Epithelial cell of esophagus (primary cell): ENCODE measurements around the gene TMPRSS4.

ENCODE experiments used
- DNase-seq: peaks from one replicate; pipeline ENCODE4 v3.0.0; 2010; ENCODE audit warnings: low read depth
- H3K4me3 ChIP-seq: 2 replicates; pipeline ENCODE4 v1.5.1; 2011; ENCODE audit warnings: mild to moderate bottlenecking, low read length, control low read depth
- TF ChIP-seq, protein P1 (sequence below): IDR thresholded peaks from 2 replicates; pipeline ENCODE4 v1.5.1; 2011; ENCODE audit warnings: low read depth, mild to moderate bottlenecking, low read length, control low read depth, inconsistent platforms; ENCODE audit not compliant: insufficient read depth; ENCODE audit errors: missing control alignments

Gene TMPRSS4

DNA sequence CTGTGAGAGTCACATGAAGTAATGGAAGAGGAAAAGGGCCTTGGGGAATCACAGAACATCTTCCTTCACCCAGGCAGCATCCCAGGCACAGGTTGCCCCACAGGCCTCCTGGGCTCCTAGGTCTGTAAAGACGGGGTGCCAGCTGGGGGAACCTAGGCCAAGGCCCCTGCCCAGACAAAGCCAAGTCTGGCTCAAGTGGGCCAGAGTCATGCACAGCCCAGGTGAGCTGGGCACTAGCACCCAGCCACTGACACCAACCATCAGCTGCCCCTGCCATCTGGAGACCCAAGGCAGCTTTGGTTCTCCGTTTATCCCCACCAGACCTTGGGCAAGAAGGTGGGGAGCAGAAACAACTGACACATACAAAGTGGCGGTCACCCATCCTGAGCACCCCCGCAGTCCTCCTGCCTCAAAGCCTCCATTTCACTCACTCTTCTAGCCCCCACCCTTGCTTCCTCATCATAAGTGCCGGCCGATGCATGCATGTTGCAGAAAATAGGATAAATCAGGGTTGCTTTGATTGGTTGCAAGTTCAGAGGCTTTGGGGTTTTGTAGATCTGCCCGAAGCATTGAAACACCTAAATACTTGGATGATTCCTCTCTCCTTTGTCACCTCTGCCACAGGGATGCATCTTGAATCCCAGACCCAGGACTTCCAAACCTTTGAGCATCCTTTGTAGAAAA, 26.5 kb upstream of the TMPRSS4 start:
- no peak overlapping the region for H3K4me3 ChIP-seq
- TF ChIP-seq, protein P1, sequence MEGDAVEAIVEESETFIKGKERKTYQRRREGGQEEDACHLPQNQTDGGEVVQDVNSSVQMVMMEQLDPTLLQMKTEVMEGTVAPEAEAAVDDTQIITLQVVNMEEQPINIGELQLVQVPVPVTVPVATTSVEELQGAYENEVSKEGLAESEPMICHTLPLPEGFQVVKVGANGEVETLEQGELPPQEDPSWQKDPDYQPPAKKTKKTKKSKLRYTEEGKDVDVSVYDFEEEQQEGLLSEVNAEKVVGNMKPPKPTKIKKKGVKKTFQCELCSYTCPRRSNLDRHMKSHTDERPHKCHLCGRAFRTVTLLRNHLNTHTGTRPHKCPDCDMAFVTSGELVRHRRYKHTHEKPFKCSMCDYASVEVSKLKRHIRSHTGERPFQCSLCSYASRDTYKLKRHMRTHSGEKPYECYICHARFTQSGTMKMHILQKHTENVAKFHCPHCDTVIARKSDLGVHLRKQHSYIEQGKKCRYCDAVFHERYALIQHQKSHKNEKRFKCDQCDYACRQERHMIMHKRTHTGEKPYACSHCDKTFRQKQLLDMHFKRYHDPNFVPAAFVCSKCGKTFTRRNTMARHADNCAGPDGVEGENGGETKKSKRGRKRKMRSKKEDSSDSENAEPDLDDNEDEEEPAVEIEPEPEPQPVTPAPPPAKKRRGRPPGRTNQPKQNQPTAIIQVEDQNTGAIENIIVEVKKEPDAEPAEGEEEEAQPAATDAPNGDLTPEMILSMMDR: no peak
- no peak for DNase-seq

DNA sequence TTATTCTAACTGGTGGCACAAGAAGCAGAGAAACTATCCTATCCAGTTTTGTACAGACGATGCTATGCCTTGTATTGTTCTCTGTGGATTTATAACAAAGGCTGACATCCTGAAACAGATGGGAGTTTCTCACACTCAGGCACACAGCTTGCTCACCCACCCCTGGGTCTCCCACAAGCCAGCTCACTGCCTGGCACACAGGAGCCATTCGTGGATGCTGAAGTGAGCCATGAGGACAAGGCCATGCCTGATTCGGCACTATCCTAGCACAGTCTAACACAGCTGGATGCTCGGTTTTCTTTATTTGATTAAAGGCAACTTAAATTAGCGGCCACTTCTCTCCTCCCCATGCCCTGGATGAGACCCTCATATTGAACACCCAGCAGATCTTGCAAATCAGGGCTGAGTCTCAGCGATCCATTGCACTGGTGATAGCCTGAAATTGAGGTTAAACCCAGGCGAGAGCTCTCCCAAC, 25.7 kb upstream of the TMPRSS4 start:
- H3K4me3 ChIP-seq: no peak overlapping the region
- DNase-seq: no peak
- TF ChIP-seq, protein P1: no peak

DNA sequence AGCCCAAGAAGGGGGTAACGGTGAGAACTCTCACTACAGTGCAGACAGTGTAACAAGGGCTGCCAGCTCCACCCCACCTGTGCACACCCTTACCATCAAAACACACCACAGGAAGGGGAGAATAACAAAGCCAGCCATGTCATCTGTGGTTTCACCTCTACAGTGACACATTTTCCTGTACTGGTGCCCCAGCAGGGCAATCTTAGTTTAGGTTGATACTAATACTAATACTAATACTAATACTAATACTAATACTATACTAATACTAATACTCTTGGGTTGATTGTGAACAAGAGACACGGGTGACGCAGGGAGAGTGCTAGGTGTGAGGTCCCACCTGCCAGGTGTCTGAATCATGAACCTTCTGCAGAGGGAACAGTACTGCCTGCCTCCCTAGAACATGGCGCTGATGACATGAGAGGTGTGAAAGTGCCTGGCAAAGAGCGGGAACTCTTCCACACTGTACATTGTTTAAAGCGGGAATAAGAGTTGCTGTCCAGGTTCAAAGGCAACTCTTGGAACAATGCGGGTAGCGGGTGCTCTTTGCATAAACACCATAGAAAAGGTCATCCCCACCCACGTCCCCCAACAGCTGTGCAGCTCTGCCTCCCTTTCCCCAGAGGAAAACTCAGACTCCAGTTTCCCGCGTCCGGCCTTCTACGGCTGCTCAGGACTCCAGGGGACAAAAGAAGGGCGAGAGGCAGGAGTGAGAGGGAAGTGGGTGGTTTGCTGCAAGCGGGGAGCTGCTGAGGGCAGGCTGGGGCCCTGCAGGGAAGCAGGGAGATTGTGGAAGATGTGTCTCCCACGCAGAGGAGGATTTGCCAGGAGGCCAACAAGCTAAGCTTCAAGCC, 25.0 kb upstream of the TMPRSS4 start:
- H3K4me3 ChIP-seq: no peak overlapping the region
- no peak for DNase-seq
- TF ChIP-seq, protein P1: no peak

DNA sequence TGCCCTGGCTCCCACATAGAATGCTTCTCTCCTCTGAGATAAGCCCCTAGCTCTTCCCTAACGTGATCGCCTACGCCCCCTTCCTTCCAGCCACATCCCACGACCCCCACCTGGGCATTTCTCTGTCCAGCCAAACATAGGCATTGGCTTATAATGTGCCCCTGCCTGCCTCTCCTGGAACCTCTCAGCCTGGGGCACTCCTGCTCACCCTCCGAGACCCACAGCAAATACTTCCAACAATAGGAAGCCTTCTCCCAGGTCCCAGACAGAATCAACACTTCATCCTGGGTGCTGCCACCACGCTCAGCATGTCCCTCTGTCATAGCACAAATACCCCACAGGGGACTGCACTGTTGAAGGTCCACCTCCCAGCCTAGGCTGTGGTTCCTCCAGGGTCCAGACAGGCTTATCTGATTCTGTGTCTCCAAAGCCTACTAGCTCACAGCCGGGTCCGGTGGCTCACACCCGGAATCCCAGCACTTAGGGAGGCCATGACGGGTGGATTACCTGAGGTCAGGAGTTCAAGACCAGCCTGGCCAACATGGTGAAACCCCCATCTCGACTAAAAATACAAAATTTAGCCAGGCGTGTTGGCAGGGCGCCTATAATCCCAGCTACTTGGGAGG, 24.2 kb upstream of the TMPRSS4 start:
- DNase-seq: no peak
- TF ChIP-seq, protein P1: no peak
- H3K4me3 ChIP-seq: no peak overlapping the region

DNA sequence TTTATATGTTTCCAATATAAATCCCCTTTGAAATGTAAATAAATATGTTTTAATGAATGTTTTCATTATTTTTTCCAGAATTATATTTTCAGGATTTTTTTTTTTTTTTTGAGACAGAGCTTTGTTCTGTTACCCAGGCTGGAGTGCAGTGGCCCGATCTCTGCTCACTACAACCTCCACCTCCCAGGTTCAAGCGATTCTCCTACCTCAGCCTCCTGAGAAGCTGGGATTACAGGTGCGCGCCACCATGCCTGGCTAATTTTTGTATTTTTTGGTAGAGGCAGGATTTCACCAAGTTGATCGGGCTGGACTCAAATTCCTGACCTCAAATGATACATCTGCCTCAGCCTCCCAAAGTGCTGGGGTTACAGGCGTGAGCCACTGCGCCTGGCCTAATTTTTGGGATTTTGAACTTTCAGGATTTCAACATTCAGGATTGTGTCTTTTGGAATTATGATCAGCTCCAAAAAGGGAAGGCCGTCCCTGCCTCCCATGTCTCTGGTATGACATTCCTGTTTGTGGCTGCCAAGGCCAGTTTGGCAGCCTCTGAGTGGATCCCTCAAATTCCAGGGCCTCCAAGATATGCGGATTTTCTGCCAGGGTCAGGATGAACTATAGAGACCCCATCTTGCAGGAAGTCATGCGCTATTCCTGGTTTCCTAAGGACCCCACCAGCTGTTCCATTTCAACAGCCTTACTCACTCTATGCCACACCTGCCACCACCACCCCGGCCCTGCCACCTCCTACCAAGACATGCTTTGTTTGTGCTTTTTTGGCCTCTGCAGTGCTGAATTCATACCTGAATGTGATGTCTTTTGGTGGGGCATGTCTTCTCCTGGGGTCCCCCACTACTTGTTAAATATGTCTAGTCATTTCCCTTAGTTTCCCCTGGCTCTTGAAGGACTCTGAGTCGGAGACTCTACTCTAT, 21.9 kb upstream of the TMPRSS4 start:
- DNase-seq: no peak
- TF ChIP-seq, protein P1: no peak
- no peak overlapping the region for H3K4me3 ChIP-seq

DNA sequence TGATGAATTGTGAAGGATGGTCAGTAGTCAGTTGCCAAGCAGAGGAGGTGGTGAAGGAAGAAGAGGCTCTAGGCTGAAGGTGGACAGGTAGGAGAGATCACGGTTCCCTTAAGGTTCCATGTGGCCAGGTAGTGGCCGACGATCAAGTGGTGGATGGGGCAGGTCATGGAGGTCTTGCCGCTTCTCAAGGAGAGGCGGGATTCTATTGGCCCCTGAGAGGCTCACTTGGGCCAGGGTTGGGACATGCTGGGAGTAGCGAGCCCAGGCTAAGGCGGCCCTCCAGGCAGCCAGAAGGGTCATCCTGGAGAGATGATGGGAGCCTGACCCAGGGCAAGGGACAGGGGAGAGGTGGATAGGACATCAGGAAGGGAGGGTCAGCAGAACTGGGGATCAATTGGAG, 20.9 kb upstream of the TMPRSS4 start:
- TF ChIP-seq, protein P1: no peak
- H3K4me3 ChIP-seq: no peak overlapping the region
- no peak for DNase-seq
